NCI-H774 (cell line): ENCODE results near the gene LHFPL5.

Experiments
- DNase-seq: peaks from one replicate; lab custom pipeline; 2025; lab: John Stamatoyannopoulos, UW

Gene LHFPL5

DNA sequence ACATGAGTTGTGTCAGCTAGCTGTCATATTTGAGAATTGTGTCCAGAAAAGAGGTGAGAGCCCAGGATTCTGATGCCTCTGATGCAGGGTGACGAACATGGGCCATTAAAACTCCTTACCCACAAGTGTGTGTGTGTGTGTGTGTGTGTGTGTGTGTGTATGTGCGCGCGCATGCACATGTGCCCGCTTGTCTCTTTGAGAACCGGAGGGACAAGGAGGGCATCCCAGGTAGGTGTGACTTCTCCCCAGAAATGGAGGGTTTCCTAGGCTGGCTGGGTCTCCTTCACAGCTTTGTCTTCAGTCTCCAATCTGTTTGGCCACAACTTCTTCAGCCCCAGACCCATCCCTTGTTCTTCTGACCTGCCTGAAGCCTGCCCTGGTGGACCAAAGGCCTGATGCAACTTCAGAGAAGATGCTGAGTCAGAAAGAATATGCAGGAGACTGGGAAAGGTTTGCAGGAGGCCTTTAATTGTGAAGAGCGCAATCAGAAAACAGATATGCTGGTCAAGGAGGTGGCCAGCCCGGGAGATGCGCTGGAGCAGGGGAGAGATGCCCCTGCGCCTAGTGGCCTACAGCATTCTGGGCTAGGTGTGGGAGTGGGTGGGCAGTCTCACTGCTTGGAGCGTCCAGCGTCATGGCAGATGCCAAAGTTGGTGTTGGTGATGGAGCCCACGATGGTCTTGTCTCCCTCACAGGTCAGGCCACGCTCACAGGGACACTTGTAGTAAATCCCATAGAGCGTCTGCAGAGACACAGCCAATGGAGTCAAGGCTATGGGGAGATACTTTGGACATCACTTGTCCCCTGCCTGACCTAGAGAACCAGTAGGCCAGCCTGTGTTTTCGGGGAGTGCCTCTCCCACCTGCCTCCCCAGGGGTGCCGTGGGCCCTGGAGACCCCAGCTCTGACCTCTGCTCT, 10.4 kb upstream of the LHFPL5 start:
- no peak for DNase-seq

GRCh38 chr6:35795453-35796071, 9.6 kb upstream of the LHFPL5 start:
- no peak for DNase-seq

DNA sequence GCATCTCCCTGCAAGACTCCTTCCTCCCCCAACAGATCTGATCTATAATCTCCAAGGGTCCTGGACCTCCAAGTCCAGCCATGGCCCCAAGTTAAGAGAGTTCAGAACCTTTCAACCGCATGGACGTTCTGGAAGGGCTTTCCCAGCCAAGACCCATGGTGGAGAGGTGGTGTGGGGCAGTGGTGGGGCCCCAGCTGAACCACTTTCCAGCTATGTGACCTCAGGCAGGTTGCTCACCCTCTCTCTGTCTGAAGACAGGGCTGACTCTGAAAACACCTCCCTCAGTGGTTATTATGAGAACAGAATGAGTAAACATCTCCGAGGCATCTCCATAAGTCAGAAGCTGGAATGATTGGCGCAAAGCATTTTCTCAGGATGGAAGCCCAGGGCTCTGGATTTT, 8.9 kb upstream of the LHFPL5 start:
- no peak for DNase-seq

- DNase-seq: no peak
These were observed 7.2 kb upstream of the LHFPL5 start for GRCh38 chr6:35797837-35798526.

GRCh38 chr6:35798706-35799105, 6.4 kb upstream of the LHFPL5 start:
- no peak for DNase-seq

DNA sequence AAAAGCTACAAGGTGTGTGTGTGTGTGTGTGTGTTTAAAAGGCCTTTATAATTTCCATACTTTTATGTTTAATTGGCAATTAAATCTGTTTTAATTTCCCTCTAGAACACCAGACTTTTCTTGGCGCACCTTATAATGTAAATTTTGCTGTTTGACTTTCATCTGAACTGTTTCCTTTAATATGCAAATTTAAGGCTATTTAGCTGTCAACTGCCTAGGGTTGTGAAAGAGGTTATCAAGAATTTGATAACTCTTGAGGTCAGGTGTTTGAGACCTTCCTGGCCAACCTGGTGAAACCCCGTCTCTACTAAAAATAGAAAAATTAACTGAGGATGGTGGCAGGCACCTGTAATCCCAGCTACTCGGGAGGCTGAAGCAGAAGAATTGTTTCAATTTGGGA, 4.0 kb upstream of the LHFPL5 start:
- DNase-seq: no peak

- peak; percentile 6 for DNase-seq
These were observed 3.5 kb downstream of the LHFPL5 start for GRCh38 chr6:35808688-35809087.

GRCh38 chr6:35809809-35810208, 4.7 kb downstream of the LHFPL5 start:
- DNase-seq: no peak

DNA sequence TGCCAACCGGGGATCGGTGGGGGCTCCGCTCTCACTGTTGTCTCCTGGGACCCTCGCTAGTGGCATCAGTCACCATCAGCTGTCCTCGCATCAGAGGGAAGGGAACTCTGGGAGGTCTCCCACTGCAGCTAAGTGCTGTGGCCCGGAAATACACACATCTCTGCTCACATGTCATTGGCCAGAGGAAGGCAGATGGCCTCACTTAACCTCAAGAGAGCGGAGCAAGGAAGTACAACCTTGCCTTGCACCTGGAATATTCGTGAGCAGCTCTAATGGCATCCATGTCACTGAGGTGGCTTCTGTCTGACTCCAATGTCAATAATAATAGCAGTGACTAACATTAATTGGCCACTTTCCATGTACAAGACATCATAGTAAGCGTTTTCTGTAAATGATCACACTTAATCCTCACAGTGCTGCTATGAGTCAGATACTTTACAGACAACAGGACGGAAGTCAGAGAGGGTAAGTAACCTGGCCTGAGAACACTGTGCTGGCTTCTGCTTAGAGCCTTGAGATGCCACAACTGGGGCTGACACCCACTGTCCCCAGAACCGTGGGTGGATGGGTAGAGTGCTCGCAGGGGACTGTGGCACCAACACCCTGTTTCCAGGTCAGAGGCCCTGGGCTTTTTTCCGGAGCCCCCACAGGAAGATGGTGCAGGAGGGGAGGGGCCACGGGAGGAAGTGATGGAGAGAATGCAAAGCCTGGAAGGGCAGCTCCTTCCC, 6.0 kb downstream of the LHFPL5 start:
- DNase-seq: peak; percentile 31

- no peak for DNase-seq
These were observed 6.5 kb downstream of the LHFPL5 start for GRCh38 chr6:35811699-35811995.

GRCh38 chr6:35817515-35817914, 12.4 kb downstream of the LHFPL5 start:
- DNase-seq: no peak

- DNase-seq: no peak
These were observed 18.4 kb downstream of the LHFPL5 start for GRCh38 chr6:35823601-35824000.

GRCh38 chr6:35824552-35825192, 19.5 kb downstream of the LHFPL5 start:
- no peak for DNase-seq

GRCh38 chr6:35829306-35829705, 24.2 kb downstream of the LHFPL5 start:
- DNase-seq: no peak

DNA sequence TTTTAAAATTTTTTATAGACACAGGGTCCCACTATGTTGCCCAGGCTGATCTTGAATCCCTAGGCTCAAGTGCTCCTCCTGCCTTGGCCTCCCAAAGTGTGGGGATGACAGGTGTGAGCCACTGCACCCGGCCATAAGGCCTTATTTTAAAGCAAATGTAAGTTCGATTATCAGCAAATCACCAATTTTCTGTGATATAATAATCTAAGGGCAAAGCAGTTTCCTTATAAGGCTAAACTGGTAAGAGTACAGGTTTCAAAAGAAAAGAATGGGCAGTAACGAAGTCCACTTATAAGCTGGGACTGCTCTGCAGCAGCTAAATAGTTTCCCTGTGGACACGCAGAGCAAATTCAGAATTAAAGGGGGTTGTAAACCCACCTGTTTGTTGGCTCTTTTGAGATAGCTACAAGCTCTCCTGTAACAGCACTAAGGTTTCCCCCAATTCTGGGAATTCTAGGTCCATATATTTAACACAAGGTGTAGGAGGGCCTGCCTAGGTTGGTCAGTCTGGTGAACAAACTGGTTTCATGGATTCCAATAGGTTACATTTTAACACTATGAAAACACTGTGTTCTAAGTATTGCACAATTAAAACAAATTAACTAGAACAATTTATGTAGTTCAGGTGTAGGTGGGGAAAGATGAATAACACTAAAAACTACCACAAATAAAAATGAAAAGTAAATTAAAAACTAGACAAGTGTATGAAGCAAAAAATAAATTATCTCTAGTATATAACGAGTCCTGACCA, 26.3 kb downstream of the LHFPL5 start:
- DNase-seq: no peak

DNA sequence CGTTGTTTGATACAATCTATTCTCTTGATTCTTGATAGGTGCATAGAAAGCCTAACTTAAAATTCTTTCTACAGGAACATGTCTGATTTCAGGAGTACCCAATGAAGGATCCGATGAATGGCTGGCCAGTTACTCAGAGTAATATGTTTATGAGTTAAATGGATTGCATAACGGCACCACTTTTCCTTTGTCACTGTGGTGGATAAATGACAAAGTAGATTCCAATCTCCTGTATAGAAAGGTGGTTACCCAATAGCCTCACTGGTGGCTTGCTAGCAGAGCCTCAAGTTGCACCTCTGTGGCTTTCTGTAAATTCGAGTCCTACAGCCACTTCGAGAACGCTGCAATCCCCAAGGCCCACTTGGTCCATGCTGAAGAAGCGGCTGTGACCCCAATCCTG, 28.4 kb downstream of the LHFPL5 start:
- no peak for DNase-seq

DNA sequence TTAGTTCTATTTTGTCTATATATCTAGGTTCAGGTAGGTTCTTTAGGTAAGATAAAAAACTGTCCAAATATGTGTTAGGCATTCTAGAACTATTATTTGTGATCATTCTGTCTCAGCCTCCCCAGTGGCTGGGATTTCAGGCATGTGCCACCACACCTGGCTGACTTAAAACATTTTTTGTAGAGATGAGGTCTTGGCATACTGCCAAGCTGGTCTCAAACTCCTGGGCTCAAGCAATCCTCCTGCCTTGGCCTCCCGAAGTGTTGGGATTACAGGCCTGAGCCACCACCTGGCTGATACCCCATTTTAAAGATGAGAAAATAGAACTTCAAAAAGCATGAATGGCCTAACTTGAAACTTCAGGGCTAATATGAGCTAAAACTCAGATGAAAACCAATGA, 33.9 kb downstream of the LHFPL5 start:
- no peak for DNase-seq

- no peak for DNase-seq
These were observed 37.2 kb downstream of the LHFPL5 start for GRCh38 chr6:35842381-35842780.

GRCh38 chr6:35844290-35844689, 39.1 kb downstream of the LHFPL5 start:
- DNase-seq: no peak

DNA sequence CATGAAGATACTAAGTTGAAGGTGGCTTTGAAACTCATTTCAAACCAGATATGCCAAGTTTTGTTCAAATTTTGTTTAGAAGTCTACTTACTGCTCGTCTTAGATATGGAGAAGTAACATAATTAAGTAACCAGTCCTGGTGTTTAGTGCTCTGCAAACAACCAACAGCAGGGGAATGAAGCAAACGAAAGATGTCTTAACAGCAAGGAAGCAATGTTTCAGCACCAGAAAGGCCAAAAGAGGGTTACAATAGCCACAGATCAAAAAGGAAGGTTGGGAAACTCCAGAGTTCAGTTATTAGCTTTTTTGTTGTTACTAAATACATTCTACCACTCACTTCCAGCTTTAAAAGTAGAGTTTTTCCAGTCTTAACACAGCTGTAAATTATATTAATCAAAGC, 45.1 kb downstream of the LHFPL5 start:
- DNase-seq: no peak

- DNase-seq: no peak
These were observed 47.8 kb downstream of the LHFPL5 start for GRCh38 chr6:35852994-35853393.
